ENCODE measurements around the gene S1PR5.

S1PR5 gene

GRCh38 chr19:10514211-10515145, 2.8 kb downstream of the S1PR5 start:
- DNase-seq = peak; percentile 68

- DNase-seq = peak; percentile 61
These were observed 4.0 kb downstream of the S1PR5 start for GRCh38 chr19:10513223-10513622.

GRCh38 chr19:10510301-10510802, 6.9 kb downstream of the S1PR5 start:
- DNase-seq = peak; percentile 68

DNA sequence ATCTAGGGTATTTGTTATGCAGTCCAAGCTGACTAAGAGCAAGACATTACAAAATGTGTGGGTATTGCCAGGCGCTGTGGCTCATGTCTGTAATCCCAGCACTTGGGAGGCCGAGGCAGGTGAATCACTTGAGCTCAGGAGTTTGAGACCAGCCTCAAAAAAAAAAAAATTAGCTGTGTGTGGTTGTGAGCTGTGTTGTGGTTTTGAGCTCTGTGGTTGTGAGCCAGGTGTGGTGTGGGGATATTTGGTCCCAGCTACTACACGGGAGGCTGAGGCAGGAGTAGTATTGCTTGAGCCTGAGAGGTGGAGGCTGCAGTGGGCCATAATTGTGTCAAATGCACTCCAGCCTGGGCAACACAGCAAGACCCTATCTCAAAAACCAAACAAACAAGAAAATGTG, 8.5 kb downstream of the S1PR5 start:
- no peak for DNase-seq

DNA sequence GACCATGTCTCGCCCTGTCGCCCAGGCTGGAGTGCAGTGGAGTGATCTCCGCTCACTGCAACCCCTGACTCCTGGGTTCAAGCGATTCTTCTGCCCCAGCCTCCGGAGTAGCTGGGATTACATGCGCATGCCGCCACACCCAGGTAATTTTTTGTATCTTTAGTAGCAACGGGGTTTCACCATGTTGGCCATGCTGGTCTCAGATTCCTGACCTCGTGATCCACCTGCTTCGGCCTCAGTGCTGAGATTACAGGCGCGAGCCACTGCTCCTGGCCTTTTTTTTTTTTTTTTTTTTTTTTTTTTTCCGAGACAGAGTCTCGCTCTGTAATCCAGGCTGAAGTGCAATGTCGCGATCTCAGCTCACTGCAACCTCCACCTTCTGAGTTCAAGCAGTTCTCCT, 9.2 kb downstream of the S1PR5 start:
- no peak for DNase-seq

DNA sequence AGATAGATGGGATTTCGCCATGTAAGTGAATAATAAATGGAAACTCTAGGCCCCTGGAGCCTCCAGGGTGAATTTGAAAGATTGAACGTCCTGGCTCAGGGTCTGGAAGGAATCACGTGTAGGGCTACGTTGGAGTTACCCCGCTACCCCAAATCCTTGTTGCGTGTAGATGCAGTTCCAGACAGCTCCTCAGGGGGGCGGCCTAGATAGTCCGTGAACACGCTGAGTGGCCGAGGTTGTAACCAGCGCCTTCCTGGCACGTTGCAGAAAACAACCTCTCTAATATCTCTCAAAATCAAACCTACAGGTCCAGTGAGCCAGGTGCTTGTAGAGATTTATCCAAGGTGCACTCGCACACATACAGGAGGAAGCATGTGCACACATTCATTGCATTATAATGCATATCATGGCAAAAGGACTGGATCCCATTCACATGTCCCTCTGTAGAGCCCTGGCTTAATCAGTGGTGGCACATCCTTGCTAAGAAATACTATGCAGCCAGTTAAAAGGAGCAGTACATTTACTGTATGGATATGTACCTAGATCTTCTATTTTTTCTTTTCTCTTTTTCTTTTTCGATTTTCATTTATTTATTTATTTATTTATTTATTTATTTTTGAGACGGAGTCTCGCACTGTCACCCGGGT, 11.5 kb downstream of the S1PR5 start:
- DNase-seq = peak; percentile 82

DNA sequence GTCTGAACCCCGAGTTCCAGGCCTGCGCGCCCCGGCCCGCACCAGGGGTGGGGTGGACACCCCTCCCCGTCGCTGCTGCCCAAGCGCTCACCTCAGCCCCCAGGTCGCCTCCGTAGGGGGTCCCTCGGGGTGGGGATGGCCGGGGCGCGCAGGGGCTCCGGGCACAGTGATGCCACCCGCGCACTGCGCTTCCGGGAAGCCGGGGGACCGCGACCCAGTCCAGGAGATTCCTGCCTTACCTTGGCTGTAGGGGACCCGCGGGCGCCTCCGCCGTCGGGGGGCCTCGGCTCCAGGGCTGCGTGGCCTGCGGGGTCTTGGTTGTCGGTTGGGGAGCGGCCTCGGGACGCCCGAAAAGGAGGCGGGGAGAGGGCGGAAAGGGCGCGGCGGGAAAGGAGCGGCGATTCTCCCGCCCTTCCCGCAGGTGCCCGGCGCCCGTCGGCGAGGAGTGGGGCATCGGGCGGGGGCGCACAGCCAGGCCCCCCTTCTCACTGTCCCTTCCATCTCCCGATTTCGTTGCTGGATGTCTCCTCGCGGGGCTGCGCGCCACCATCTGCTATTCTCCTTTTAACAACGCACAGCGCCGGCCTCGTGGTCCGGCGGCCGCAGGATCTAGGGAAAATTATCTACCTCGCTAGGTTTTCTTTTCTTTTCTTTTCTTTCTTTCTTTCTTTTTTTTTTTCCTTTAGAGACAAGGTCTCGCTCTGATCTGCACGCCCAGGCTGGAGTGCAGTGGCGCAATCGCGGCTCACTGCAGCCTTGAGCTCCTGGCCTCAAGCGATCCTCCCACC, 14.1 kb downstream of the S1PR5 start, which contains the start of gene KEAP1:
TSS of gene KEAP1 (minus strand) at position 355 of the 788 bp plus-strand sequence. CDS start 3,323 bp downstream, outside the sequence.
- peak; percentile 59 for DNase-seq

- peak; percentile 94 for DNase-seq
These were observed 14.7 kb downstream of the S1PR5 start for GRCh38 chr19:10502524-10503001.

DNA sequence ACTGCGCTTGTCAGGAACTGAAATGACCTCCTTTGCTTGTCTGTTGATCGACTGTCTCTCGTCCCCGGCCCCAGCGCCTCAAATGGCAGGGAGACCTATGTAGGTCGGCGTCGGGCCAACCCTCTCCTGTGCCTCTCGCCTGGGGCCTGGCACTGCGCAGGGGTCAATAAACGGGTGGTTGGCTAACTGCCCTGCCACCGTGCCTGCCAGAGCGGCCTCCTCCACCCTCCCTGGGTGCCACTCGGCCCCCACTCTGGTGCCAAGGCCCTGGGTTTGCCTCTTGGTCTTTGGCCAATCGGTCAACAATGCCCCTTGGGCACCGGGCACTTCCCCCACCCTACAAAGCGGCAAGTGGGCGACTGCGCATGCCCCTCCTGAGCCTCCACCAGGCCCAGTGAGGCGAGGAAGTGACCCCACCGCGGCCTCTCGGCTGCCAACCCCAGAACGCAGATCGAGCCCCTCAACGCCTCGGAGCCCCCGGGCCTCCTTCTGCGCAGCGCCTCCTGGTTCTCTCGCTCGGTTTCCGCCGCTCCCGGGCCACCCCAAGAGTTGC, 15.2 kb downstream of the S1PR5 start:
- peak; percentile 66 for DNase-seq

GRCh38 chr19:10500247-10500592, 17.0 kb downstream of the S1PR5 start:
- no peak for DNase-seq

- no peak for DNase-seq
These were observed 17.5 kb downstream of the S1PR5 start for GRCh38 chr19:10499550-10500246.

DNA sequence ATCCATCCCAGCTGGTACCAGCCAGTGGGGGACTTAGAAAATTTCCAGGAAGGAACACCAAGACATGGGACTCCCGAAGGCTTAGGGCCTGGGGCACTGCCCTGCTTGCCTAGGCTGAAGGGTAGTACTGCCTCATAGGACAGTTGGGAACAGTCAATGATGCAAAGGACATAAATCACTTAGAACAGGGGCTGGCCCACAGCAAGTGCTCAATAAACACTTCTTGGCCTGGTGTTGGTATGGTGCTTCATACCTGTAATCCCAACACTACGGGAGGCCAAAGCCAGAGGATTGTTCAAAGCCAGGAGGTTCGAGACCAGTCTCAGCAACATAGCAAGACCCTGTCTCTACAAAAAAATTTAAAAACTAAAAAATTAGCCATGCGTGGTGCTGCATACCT, 19.9 kb downstream of the S1PR5 start:
- no peak for DNase-seq

DNA sequence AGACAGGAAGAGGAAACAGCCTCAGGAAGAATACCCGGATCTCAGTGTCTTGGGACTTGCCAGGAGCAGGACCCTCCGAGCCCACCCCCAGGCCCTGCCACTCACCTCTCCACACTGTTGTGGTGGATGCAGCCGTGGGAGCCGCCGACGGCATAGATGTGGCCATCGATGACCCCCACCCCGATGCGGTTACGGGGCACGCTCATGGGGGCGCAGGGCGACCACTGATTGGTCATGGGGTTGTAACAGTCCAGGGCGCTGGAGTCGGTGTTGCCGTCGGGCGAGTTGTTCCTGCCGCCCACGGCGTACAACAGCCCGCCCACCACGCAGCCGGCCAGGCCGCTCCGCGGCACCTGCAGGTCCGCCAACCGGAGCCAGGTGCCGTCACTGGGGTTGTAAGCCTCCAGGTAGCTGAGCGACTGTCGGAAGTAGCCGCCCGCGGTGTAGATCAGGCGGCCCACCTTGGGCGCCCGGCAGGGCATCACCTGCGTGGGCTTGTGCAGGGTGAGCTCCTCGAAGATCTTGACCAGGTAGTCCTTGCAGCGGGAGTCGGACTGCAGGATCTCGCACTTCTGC, 25.7 kb downstream of the S1PR5 start:
- no peak for DNase-seq

- no peak for DNase-seq
These were observed 30.7 kb downstream of the S1PR5 start for GRCh38 chr19:10486551-10486950.

DNA sequence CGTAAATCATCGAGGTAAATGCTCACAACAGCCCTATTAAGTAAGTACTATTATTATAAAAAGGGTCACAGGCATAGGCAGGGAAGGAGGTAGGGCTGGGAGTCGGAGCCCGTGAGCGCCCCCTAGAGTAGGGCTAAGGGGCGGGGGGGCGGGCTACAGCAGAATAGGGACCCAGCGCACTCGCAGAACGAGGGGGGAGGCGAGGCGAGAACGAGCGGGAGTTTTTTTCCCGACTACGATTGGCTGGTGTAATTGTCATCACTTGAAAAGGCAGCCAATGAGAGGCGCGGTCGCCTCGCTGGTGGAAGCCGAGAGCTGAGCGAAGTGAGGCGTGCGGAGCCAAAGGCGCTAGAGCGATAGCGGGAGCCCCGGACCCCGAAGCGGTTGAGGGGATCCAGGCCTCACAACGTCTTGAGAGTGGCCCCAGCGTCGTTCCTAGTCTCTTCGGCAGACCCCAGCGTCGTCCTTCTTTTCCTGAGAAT, 38.3 kb downstream of the S1PR5 start:
- peak; percentile 91 for DNase-seq

- DNase-seq = no peak
These were observed 38.8 kb downstream of the S1PR5 start for GRCh38 chr19:10478476-10478875.

GRCh38 chr19:10474962-10475451, 42.2 kb downstream of the S1PR5 start:
- no peak for DNase-seq

GRCh38 chr19:10473192-10473591, 44.1 kb downstream of the S1PR5 start:
- DNase-seq = no peak

DNA sequence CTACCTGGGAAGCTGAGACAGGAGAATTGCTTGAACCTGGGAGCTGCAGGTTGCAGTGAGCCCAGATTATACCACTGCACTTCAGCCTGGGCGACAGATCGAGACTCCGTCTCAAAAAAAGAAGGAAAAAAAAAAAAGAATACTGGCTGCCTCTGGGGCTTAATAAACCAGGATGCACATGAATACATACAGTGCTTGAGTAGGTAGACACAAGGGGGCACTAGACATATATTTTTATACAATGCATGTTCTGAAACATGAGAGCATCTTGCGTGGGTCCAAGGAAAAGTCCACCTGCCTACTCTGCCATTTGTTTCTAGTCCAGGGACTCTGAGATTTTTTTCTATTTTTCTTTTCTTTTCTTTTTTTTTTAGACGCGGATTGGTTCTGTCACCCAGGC, 45.3 kb downstream of the S1PR5 start:
- DNase-seq = no peak

GRCh38 chr19:10468133-10468532, 49.1 kb downstream of the S1PR5 start:
- no peak for DNase-seq

- DNase-seq = no peak
These were observed 50.0 kb downstream of the S1PR5 start for GRCh38 chr19:10467104-10467706.

All from islet precursor cell (in vitro differentiated cells).